GM06990 (cell line): Measurements from ENCODE around the gene MYO6.

Experiments
- DNase-seq: peaks from one replicate; pipeline ENCODE4 v3.0.0-alpha.2; 2011; ENCODE audit not compliant: insufficient read length; ENCODE audit errors: extremely low read depth
- H3K27me3 ChIP-seq: replicated peaks from 2 replicates; pipeline ENCODE4 v1.6.0; 2011; ENCODE audit warnings: low read length; ENCODE audit not compliant: control insufficient read depth, insufficient read depth
- H3K36me3 ChIP-seq: 2 replicates; pipeline ENCODE4 v1.5.1; 2011; ENCODE audit warnings: low read length; ENCODE audit not compliant: control insufficient read depth, insufficient read depth
- H3K4me3 ChIP-seq: replicated peaks from 2 replicates; pipeline ENCODE4 v1.5.1; 2011; ENCODE audit warnings: low read depth, mild to moderate bottlenecking, control low read depth, low read length
- TF ChIP-seq, protein P1 (sequence below): IDR thresholded peaks from 2 replicates; pipeline ENCODE4 v1.5.1; 2011; ENCODE audit warnings: low read length, control low read depth, mild to moderate bottlenecking, inconsistent platforms; ENCODE audit not compliant: insufficient read depth, poor library complexity, severe bottlenecking

MYO6 gene

DNA sequence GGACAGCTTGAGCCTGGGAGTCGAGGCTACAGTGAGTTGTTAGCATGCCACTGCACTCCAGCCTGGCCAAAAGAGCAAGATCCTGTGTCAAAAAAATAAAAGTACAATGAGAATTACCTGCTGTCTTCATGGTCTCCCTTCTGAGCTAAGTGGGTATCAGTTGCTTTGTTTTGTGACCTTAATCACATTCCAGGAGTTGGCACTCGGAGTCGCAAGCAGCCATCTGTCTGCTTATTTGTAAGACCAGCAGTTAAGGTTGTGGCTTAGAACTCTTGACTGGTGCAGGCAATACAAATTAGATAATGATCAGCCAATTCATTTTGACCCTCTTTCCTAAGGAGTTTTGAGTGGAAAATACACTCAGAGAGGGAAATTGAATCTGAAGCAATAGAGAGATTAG lies 114.0 kb downstream of the MYO6 start:
- no peaks in the 10 kb centered on the region for H3K27me3 ChIP-seq
- H3K36me3 ChIP-seq, result no peaks in the 10 kb centered on the region; the same call in 1 of the 2 replicates
- TF ChIP-seq, protein P1, sequence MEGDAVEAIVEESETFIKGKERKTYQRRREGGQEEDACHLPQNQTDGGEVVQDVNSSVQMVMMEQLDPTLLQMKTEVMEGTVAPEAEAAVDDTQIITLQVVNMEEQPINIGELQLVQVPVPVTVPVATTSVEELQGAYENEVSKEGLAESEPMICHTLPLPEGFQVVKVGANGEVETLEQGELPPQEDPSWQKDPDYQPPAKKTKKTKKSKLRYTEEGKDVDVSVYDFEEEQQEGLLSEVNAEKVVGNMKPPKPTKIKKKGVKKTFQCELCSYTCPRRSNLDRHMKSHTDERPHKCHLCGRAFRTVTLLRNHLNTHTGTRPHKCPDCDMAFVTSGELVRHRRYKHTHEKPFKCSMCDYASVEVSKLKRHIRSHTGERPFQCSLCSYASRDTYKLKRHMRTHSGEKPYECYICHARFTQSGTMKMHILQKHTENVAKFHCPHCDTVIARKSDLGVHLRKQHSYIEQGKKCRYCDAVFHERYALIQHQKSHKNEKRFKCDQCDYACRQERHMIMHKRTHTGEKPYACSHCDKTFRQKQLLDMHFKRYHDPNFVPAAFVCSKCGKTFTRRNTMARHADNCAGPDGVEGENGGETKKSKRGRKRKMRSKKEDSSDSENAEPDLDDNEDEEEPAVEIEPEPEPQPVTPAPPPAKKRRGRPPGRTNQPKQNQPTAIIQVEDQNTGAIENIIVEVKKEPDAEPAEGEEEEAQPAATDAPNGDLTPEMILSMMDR, result no peak
- no peak for DNase-seq
- no peak overlapping the region for H3K4me3 ChIP-seq

DNA sequence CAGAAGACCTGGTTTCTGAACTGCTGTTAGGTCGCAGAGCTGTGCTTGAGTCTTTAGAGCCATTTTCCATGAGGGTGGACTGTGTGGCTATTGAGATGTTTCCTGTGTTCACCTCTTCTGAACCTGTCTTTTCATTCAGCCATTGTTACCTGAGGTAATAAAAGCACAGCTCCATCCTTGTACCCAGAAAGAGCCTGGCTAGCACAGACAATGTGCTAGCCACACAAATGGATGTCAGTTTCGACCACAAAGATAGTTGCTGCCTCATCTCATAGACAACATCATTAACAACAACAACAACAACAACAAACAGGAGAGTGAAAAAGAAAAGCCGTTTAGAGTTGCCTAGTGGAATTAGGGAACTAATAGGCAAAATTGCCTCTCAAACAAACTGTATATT lies 114.7 kb downstream of the MYO6 start:
- Histone ChIP-seq H3K36me3 (no peaks in the 10 kb centered on the region; the same call in 1 of the 2 replicates), H3K27me3 (no peaks in the 10 kb centered on the region), H3K4me3 (no peak overlapping the region)
- TF ChIP-seq, protein P1, result no peak
- DNase-seq, result no peak

DNA sequence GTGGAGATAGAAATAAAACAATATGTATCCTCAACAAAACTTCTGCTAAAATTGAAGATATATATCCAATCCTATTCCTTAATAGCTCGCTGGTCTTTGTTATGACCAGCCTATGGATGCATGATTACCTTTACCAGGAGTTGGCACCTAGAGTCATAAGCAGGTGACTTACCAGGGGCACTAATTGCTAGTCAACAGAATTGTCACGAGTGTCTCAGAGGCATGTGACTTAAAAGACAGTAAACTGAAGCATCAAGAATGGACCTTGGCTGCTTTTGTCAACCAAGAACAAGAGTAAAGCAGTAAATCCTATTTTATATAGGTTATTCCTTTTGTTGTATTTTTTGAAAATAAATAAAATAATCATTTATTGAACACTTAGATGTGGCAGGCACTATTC lies 115.4 kb downstream of the MYO6 start:
- Histone ChIP-seq H3K36me3 (no peaks in the 10 kb centered on the region; the same call in 1 of the 2 replicates), H3K4me3 (no peak overlapping the region), H3K27me3 (no peaks in the 10 kb centered on the region)
- no peak for DNase-seq
- TF ChIP-seq, protein P1, result no peak

DNA sequence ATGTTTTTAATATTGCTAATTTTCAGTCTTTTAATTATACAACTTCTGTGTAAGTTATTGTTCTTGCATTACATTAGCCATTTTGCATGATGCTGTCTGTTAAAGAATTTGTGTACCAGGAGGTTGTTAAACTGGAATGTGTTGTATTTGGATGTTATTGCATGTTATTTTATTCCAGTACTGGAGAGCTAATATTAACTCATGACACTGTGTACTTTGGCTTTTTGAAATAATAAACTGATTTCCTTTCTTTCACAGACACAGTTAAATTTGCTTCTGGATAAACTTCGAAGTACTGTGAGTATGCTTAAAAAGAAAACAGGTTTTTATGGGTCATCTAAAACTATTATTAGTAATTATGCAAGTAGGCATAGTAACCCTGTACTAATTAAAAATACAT lies 121.3 kb downstream of the MYO6 start:
- TF ChIP-seq, protein P1, result no peak
- H3K27me3 ChIP-seq, result no peaks in the 10 kb centered on the region
- H3K4me3 ChIP-seq, result no peak overlapping the region
- no peak for DNase-seq
- H3K36me3 ChIP-seq, result peaks cover 1% of the 10 kb centered on the region; the same call in 1 of the 2 replicates

DNA sequence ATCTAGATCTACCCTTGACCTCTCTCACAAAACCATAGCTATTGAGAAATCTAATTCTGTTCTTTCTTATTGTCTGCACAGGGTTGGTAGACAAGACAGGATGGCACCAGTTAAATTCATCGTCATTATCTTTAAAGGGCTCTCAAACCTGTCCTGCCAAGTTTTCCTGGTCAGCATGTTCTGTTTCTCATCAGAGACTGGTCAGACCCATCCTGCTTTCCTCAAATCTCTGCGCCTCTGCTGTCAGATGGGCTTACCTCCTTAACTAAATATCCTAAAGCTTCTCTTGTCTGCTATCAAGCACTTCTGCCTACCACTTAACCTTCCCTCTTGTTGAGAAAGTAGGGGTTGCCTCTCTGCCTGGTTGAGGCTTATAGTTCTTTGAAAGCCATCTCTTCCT lies 125.2 kb downstream of the MYO6 start:
- Histone ChIP-seq H3K27me3 (no peaks in the 10 kb centered on the region), H3K36me3 (peaks cover 1% of the 10 kb centered on the region; the same call in 1 of the 2 replicates), H3K4me3 (no peak overlapping the region)
- TF ChIP-seq, protein P1, result no peak
- no peak for DNase-seq

DNA sequence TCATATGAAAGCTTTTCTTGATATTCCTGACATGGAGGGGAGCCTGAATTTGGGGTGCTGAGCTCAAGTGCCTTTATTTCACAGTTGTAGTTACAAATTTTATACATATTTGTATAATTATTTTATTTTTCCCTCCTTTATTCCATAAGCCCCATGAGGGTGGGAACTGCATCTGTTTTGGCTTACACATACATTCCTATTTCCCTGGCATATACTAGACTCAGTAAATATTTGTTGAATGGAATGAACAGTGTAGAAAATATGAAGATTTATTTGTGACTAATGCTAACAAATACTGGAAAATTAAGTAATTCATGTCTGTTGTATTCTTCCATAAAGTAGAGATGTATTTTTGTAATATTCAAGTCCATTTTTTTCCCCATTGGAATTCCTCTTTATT lies 127.1 kb downstream of the MYO6 start:
- TF ChIP-seq, protein P1, result no peak
- Histone ChIP-seq H3K27me3 (no peaks in the 10 kb centered on the region), H3K4me3 (no peak overlapping the region), H3K36me3 (peaks cover under 1% of the 10 kb centered on the region; the same call in 1 of the 2 replicates)
- no peak for DNase-seq
